Neuronal stem cell (in vitro differentiated cells): ENCODE measurements around the gene ZCWPW2.

Experiments
- DNase-seq: peaks from one replicate; pipeline ENCODE4 v3.0.0-alpha.2; 2013; ENCODE audit warnings: low spot score
- H2AFZ ChIP-seq: one replicate; pipeline ENCODE4 v1.6.1; 2013; ENCODE audit warnings: mild to moderate bottlenecking, low read length, inconsistent platforms
- H2AK5ac ChIP-seq: 2 replicates; pipeline ENCODE4 v1.6.1; 2013; ENCODE audit warnings: low read depth, mild to moderate bottlenecking, inconsistent platforms, low read length, moderate library complexity, mixed read lengths
- H2BK120ac ChIP-seq: 2 replicates; pipeline ENCODE4 v1.6.1; 2013; ENCODE audit warnings: low read depth, mild to moderate bottlenecking, inconsistent platforms, low read length, moderate library complexity, mixed read lengths
- H2BK12ac ChIP-seq: one replicate; pipeline ENCODE4 v1.6.1; 2013; ENCODE audit warnings: low read length, inconsistent platforms
- H2BK15ac ChIP-seq: 2 replicates; pipeline ENCODE4 v1.6.1; 2013; ENCODE audit warnings: mild to moderate bottlenecking, low read length, inconsistent platforms, mixed read lengths
- H2BK5ac ChIP-seq: one replicate; pipeline ENCODE4 v1.6.1; 2013; ENCODE audit warnings: inconsistent platforms, mild to moderate bottlenecking, low read length, moderate library complexity
- H3K14ac ChIP-seq: one replicate; pipeline ENCODE4 v1.6.1; 2013; ENCODE audit warnings: low read length, inconsistent platforms
- H3K18ac ChIP-seq: 2 replicates; pipeline ENCODE4 v1.6.1; 2013; ENCODE audit warnings: low read length, inconsistent platforms
- H3K23ac ChIP-seq: 2 replicates; pipeline ENCODE4 v1.6.1; 2013; ENCODE audit warnings: low read depth, mild to moderate bottlenecking, mixed read lengths, low read length, inconsistent platforms; ENCODE audit not compliant: poor library complexity
- H3K27ac ChIP-seq: replicated peaks from 3 replicates; pipeline ENCODE4 v1.5.1; 2013; ENCODE audit warnings: low read length, inconsistent platforms
- H3K27me3 ChIP-seq, 3 experiments: 2 replicates each; pipeline ENCODE4 v1.6.1; 2013; ENCODE audit warnings: low read length in 3 of 3, mild to moderate bottlenecking in 2 of 3, inconsistent platforms in 1 of 3, low read depth in 1 of 3, mixed read lengths in 1 of 3, moderate library complexity in 1 of 3; ENCODE audit not compliant: control insufficient read depth in 3 of 3, insufficient read depth in 3 of 3
- H3K36me3 ChIP-seq, 2 donors: replicated peaks in 1 of 2; 2 replicates each; pipeline ENCODE4 v1.6.1; 2013; ENCODE audit warnings: low read length in 2 of 2; ENCODE audit not compliant: control insufficient read depth in 2 of 2, insufficient read depth in 2 of 2
- H3K4ac ChIP-seq: 2 replicates; pipeline ENCODE4 v1.6.1; 2013; ENCODE audit warnings: inconsistent platforms, mild to moderate bottlenecking, low read length, moderate library complexity
- H3K4me1 ChIP-seq, 2 donors: 1 replicate in 1 of 2; 2 replicates in 1 of 2; pipeline ENCODE4 v1.6.1; 2013; ENCODE audit warnings: low read length in 2 of 2, low read depth in 1 of 2; ENCODE audit not compliant: control insufficient read depth in 2 of 2, insufficient read depth in 1 of 2
- H3K4me2 ChIP-seq: one replicate; pipeline ENCODE4 v1.6.1; 2013; ENCODE audit warnings: mild to moderate bottlenecking, low read length, inconsistent platforms; ENCODE audit not compliant: insufficient read depth, poor library complexity, severe bottlenecking
- H3K4me3 ChIP-seq, 2 donors: 2 replicates each; pipeline ENCODE4 v1.5.1; 2013; ENCODE audit warnings: low read length in 2 of 2, mild to moderate bottlenecking in 2 of 2, inconsistent platforms in 1 of 2, moderate library complexity in 1 of 2
- H3K79me1 ChIP-seq: one replicate; pipeline ENCODE4 v1.6.1; 2013; ENCODE audit warnings: low read depth, mild to moderate bottlenecking, inconsistent platforms, low read length, moderate library complexity
- H3K9ac ChIP-seq: one replicate; pipeline ENCODE4 v1.6.1; 2013; ENCODE audit warnings: mild to moderate bottlenecking, low read depth, low read length, inconsistent platforms; ENCODE audit not compliant: poor library complexity
- H3K9me3 ChIP-seq, 2 donors: replicated peaks in 1 of 2; 2 replicates each; pipeline versions ENCODE3 to v1.6.1; 2013; ENCODE audit warnings: low read length in 2 of 2, mild to moderate bottlenecking in 2 of 2, inconsistent platforms in 1 of 2, low read depth in 1 of 2, mixed read lengths in 1 of 2, moderate library complexity in 1 of 2; ENCODE audit not compliant: control insufficient read depth in 2 of 2, insufficient read depth in 1 of 2
- H4K8ac ChIP-seq: one replicate; pipeline ENCODE4 v1.6.1; 2013; ENCODE audit warnings: low read depth, mild to moderate bottlenecking, inconsistent platforms, low read length, moderate library complexity
- H4K91ac ChIP-seq: one replicate; pipeline ENCODE4 v1.6.1; 2013; ENCODE audit warnings: low read length, low read depth, mild to moderate bottlenecking, inconsistent platforms; ENCODE audit not compliant: poor library complexity
- WGBS, 2 donors: extraction: QIAGEN DNeasy Blood & Tissue Kit; methylation state at CpG; one replicate each; pipeline ENCODE4 v1.1.7; 2013; ENCODE audit warnings: missing lambda C conversion rate in 2 of 2, mixed read lengths in 1 of 2; ENCODE audit not compliant: insufficient read length in 2 of 2, insufficient replicate concordance in 1 of 2; ENCODE audit errors: extremely low coverage in 2 of 2; 5-methylcytosine and 5-hydroxymethylcytosine counted together

The ZCWPW2 gene

DNA sequence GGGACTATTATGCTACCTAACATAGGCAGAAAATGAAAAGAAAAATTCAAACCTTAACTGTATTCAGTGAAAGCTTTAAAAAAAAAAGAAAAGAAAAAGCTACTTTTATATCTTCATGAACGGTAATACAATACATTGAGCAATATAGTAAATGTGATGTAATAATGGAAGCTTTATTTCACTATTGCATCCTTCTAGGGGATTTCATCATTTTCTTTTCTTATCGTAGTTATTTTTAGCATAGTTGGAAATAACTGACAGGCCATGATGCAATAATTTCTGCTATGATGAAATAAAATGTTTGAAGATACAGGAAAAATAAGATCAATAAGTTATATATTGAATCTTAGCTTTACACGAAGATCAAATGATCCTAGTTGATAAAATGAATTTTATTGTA, 40.3 kb upstream of the ZCWPW2 start:
- no peak overlapping the region for H3K18ac ChIP-seq
- H4K8ac ChIP-seq = no peak overlapping the region
- WGBS, 2 donors = no CpG with 5 or more reads among the region's 3 CpGs
- H3K4me3 ChIP-seq = no peak overlapping the region
- H3K27ac ChIP-seq = no peak overlapping the region
- H3K14ac ChIP-seq = no peak overlapping the region
- no peak overlapping the region for H2BK12ac ChIP-seq
- H2BK5ac ChIP-seq = no peak overlapping the region
- no peak overlapping the region for H3K4ac ChIP-seq
- H3K79me1 ChIP-seq = no peaks in the 10 kb centered on the region
- no peak overlapping the region for H2BK120ac ChIP-seq
- no peaks in the 10 kb centered on the region for H3K36me3 ChIP-seq
- H4K91ac ChIP-seq = no peak overlapping the region
- H2AK5ac ChIP-seq = no peak overlapping the region
- no peak overlapping the region for H2BK15ac ChIP-seq
- no peaks in the 10 kb centered on the region for H3K9me3 ChIP-seq
- no peak overlapping the region for H3K23ac ChIP-seq
- H3K9ac ChIP-seq = no peak overlapping the region
- no peaks in the 10 kb centered on the region for H3K27me3 ChIP-seq
- H2AFZ ChIP-seq = no peak overlapping the region
- DNase-seq = no peak
- no peak overlapping the region for H3K4me2 ChIP-seq
- no peaks in the 10 kb centered on the region for H3K4me1 ChIP-seq

DNA sequence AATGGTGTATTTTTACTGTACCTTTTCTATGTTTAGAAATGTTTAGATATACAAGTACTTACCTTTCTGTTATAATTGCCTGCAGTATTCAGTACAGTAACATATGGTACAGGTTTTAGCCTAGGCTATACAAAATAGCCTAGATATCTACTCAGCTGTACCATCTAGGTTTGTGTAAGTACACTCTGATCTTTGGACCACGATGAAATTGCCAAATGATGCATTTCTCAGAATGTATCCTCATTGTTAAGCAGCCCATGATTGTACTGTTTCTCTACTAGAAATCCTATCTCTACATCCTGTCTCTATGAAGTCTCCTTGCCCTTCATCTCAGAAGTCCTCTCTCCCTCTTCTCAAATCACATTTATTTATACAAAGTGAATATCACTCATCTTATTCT, 32.8 kb upstream of the ZCWPW2 start:
- no peaks in the 10 kb centered on the region for H3K79me1 ChIP-seq
- no peak overlapping the region for H3K4me3 ChIP-seq
- H3K14ac ChIP-seq = no peak overlapping the region
- no peaks in the 10 kb centered on the region for H3K4me1 ChIP-seq
- no peak overlapping the region for H3K9ac ChIP-seq
- H3K27me3 ChIP-seq = no peaks in the 10 kb centered on the region
- H4K8ac ChIP-seq = no peak overlapping the region
- no peak overlapping the region for H3K18ac ChIP-seq
- H4K91ac ChIP-seq = no peak overlapping the region
- H2AK5ac ChIP-seq = no peak overlapping the region
- H3K4me2 ChIP-seq = no peak overlapping the region
- no peak overlapping the region for H2AFZ ChIP-seq
- no peak overlapping the region for H2BK15ac ChIP-seq
- no peak overlapping the region for H2BK5ac ChIP-seq
- H3K4ac ChIP-seq = no peak overlapping the region
- no peak overlapping the region for H3K27ac ChIP-seq
- no peak for DNase-seq
- no peaks in the 10 kb centered on the region for H3K9me3 ChIP-seq
- H3K23ac ChIP-seq = no peak overlapping the region
- H2BK120ac ChIP-seq = no peak overlapping the region
- peaks cover 0 to 23% of the 10 kb centered on the region in 2 donors for H3K36me3 ChIP-seq
- no peak overlapping the region for H2BK12ac ChIP-seq
- WGBS, 2 donors = no CpG with 5 or more reads among the region's 1 CpG

GRCh38 chr3:28316226-28316625, 32.3 kb upstream of the ZCWPW2 start:
- peaks cover 0 to 28% of the 10 kb centered on the region in 2 donors for H3K36me3 ChIP-seq
- no peak overlapping the region for H3K14ac ChIP-seq
- H2BK15ac ChIP-seq = no peak overlapping the region
- no peak overlapping the region for H3K18ac ChIP-seq
- no peaks in the 10 kb centered on the region for H3K79me1 ChIP-seq
- no peaks in the 10 kb centered on the region for H3K27me3 ChIP-seq
- no peak overlapping the region for H3K27ac ChIP-seq
- no peak overlapping the region for H4K8ac ChIP-seq
- no peak overlapping the region for H2BK120ac ChIP-seq
- no peak overlapping the region for H4K91ac ChIP-seq
- no peak overlapping the region for H2BK12ac ChIP-seq
- no peak overlapping the region for H3K23ac ChIP-seq
- no peak overlapping the region for H3K4me3 ChIP-seq
- no peak for DNase-seq
- no peak overlapping the region for H3K9ac ChIP-seq
- H3K4me2 ChIP-seq = no peak overlapping the region
- no peaks in the 10 kb centered on the region for H3K4me1 ChIP-seq
- no peak overlapping the region for H2AFZ ChIP-seq
- H2AK5ac ChIP-seq = no peak overlapping the region
- no peak overlapping the region for H3K4ac ChIP-seq
- no peaks in the 10 kb centered on the region for H3K9me3 ChIP-seq
- H2BK5ac ChIP-seq = no peak overlapping the region
- no CpG with 5 or more reads among the region's 2 CpGs for WGBS, 2 donors

GRCh38 chr3:28317438-28318022, 31.0 kb upstream of the ZCWPW2 start:
- peak; percentile 9 for DNase-seq
- Histone ChIP-seq H2BK5ac (no peak overlapping the region), H3K23ac (no peak overlapping the region), H3K79me1 (no peaks in the 10 kb centered on the region), H4K8ac (no peak overlapping the region), H2BK12ac (no peak overlapping the region), H4K91ac (no peak overlapping the region), H2BK15ac (no peak overlapping the region), H3K14ac (no peak overlapping the region), H2AFZ (no peak overlapping the region), H3K9me3 (no peaks in the 10 kb centered on the region), H3K4ac (no peak overlapping the region), H3K36me3 (peaks cover 0 to 41% of the 10 kb centered on the region in 2 donors), H2AK5ac (no peak overlapping the region), H3K4me2 (no peak overlapping the region), H3K9ac (no peak overlapping the region), H3K18ac (no peak overlapping the region), H3K4me1 (no peaks in the 10 kb centered on the region), H2BK120ac (no peak overlapping the region), H3K27me3 (no peaks in the 10 kb centered on the region), H3K27ac (no peak overlapping the region), H3K4me3 (no peak overlapping the region)
- WGBS, 2 donors = no CpG with 5 or more reads among the region's 2 CpGs
